G401.6 (cell line): ENCODE results near the gene DUSP6.

ENCODE experiments used
- FAIRE-seq: peaks from 2 replicates; lab custom pipeline; 2012; peaks lifted over from hg19 to GRCh38; lab: Jason Lieb, UNC

The DUSP6 gene

GRCh38 chr12:89328151-89329030 is 23.9 kb downstream of the DUSP6 start:
- FAIRE-seq, result no peak

- no peak for FAIRE-seq
Measured at GRCh38 chr12:89327486-89328094, 24.7 kb downstream of the DUSP6 start.

- FAIRE-seq, result no peak
Measured at GRCh38 chr12:89326239-89327040, 25.9 kb downstream of the DUSP6 start.

GRCh38 chr12:89325495-89325894 is 26.8 kb downstream of the DUSP6 start:
- FAIRE-seq, result no peak

- no peak for FAIRE-seq
Measured at GRCh38 chr12:89324437-89324836, 27.9 kb downstream of the DUSP6 start.

- FAIRE-seq, result no peak
Measured at GRCh38 chr12:89323568-89324218, 28.6 kb downstream of the DUSP6 start.

- FAIRE-seq, result no peak
Measured at GRCh38 chr12:89320735-89321134, 31.6 kb downstream of the DUSP6 start.

- no peak for FAIRE-seq
Measured at GRCh38 chr12:89319606-89320005, 32.7 kb downstream of the DUSP6 start.

- no peak for FAIRE-seq
Measured at GRCh38 chr12:89319122-89319521, 33.2 kb downstream of the DUSP6 start.

- no peak for FAIRE-seq
Measured at GRCh38 chr12:89316705-89317139, 35.6 kb downstream of the DUSP6 start.

GRCh38 chr12:89314060-89314761 is 38.1 kb downstream of the DUSP6 start:
- no peak for FAIRE-seq

- FAIRE-seq, result no peak
Measured at GRCh38 chr12:89311703-89312293, 40.5 kb downstream of the DUSP6 start.

GRCh38 chr12:89309815-89310214 is 42.5 kb downstream of the DUSP6 start:
- FAIRE-seq, result no peak

GRCh38 chr12:89309440-89309802 is 42.9 kb downstream of the DUSP6 start:
- no peak for FAIRE-seq

- no peak for FAIRE-seq
Measured at GRCh38 chr12:89307474-89308253, 44.6 kb downstream of the DUSP6 start.

- FAIRE-seq, result no peak
Measured at GRCh38 chr12:89306827-89307473, 45.4 kb downstream of the DUSP6 start.

- no peak for FAIRE-seq
Measured at GRCh38 chr12:89305373-89305772, 46.9 kb downstream of the DUSP6 start.

- no peak for FAIRE-seq
Measured at GRCh38 chr12:89299931-89300330, 52.4 kb downstream of the DUSP6 start.

GRCh38 chr12:89299417-89299816 is 52.9 kb downstream of the DUSP6 start:
- FAIRE-seq, result peak; percentile 31
